Tibial nerve (tissue), 4 donors: ENCODE measurements around the gene DHX15.

Source experiments
- EP300 ChIP-seq, 2 donors: sonication (generic); formaldehyde crosslinking; IDR thresholded peaks; one replicate each; pipeline ENCODE4 v1.6.1; 2017; ENCODE audit warnings: antibody characterized with exemption in 2 of 2, mild to moderate bottlenecking in 1 of 2
- TF ChIP-seq, protein P1 (sequence below), 5 experiments: fragments of 200-600 bp in 3 of 5; fragments of 450-650 bp in 2 of 5; sonication (generic) in 3 of 5; IDR thresholded peaks; one replicate each; pipeline ENCODE4 v1.5.1; 2016 to 2019; ENCODE audit warnings: antibody characterized with exemption in 5 of 5, mild to moderate bottlenecking in 3 of 5, moderate library complexity in 2 of 5

DNA sequence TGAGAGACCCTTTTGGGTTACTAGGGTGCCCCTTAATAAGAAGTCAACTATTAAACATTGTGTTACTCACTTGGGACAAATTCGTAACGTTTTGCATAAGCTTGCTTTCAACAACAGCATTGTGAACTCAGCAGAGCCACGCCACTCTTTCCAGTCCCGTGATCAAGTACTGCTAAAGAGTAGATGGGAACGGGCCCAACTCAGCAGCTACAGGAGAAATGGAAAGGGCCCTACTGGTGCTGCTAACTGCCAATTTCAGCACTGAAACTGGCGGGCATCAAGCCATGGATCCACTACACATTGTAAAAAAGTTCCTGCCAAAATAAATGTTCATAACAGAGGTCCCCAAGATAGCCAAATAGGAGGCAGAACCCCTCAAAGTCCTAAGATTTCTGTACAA is 19.0 kb upstream of the DHX15 start:
- TF ChIP-seq, protein P1, sequence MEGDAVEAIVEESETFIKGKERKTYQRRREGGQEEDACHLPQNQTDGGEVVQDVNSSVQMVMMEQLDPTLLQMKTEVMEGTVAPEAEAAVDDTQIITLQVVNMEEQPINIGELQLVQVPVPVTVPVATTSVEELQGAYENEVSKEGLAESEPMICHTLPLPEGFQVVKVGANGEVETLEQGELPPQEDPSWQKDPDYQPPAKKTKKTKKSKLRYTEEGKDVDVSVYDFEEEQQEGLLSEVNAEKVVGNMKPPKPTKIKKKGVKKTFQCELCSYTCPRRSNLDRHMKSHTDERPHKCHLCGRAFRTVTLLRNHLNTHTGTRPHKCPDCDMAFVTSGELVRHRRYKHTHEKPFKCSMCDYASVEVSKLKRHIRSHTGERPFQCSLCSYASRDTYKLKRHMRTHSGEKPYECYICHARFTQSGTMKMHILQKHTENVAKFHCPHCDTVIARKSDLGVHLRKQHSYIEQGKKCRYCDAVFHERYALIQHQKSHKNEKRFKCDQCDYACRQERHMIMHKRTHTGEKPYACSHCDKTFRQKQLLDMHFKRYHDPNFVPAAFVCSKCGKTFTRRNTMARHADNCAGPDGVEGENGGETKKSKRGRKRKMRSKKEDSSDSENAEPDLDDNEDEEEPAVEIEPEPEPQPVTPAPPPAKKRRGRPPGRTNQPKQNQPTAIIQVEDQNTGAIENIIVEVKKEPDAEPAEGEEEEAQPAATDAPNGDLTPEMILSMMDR (IDR thresholded peaks at IDR 0.05) = no peak
- no peak for TF ChIP-seq EP300 (IDR thresholded peaks at IDR 0.05)
